Type B pancreatic cell (in vitro differentiated cells): ENCODE measurements around the gene SCNM1. TPM values are rescaled to one million over a fixed set of nuclear protein-coding genes. Genes with fewer than 3 reads are reported as not detected.
"Not testable (repeated sequence)": the region's sequence is repeated elsewhere in the genome, so short reads cannot be mapped to it uniquely, and the experiment has no call there.

Experiments used
- DNase-seq: peaks from one replicate; pipeline ENCODE4 v3.0.0; 2021; ENCODE audit warnings: mixed read lengths; ENCODE audit not compliant: unreplicated experiment; ENCODE audit errors: extremely low spot score
- H3K27ac Mint-ChIP-seq: 2 replicates; pipeline ENCODE4 v1.8.0; 2021; ENCODE audit warnings: mild to moderate bottlenecking, mixed read lengths
- H3K27me3 Mint-ChIP-seq: 2 replicates; pipeline ENCODE4 v1.8.0; 2021; ENCODE audit warnings: mixed read lengths
- H3K36me3 Mint-ChIP-seq: 2 replicates; pipeline ENCODE4 v1.8.0; 2021; ENCODE audit warnings: mixed read lengths
- H3K4me1 Mint-ChIP-seq: one replicate; pipeline ENCODE4 v1.8.0; 2021; ENCODE audit warnings: mixed read lengths; ENCODE audit not compliant: unreplicated experiment
- H3K4me3 Mint-ChIP-seq: 2 replicates; pipeline ENCODE4 v1.8.0; 2021; ENCODE audit warnings: mild to moderate bottlenecking, mixed read lengths
- H3K9me3 Mint-ChIP-seq: 2 replicates; pipeline ENCODE4 v1.8.0; 2021; ENCODE audit warnings: mixed read lengths
- total RNA-seq: library from RNA; stranded (reverse); gene quantifications from 2 replicates; pipeline ENCODE4 v1.2.1, GENCODE V29; 2021; ENCODE audit warnings: low replicate concordance
- TF ChIP-seq, protein P1 (sequence below): fragments of 200-600 bp; sonication (generic); conservative IDR thresholded peaks from 2 replicates; pipeline ENCODE4 v1.5.0; 2021; ENCODE audit warnings: antibody characterized with exemption, mild to moderate bottlenecking

Gene SCNM1
- total RNA-seq, 1 donor from 2014 or later = 39.3 TPM

DNA sequence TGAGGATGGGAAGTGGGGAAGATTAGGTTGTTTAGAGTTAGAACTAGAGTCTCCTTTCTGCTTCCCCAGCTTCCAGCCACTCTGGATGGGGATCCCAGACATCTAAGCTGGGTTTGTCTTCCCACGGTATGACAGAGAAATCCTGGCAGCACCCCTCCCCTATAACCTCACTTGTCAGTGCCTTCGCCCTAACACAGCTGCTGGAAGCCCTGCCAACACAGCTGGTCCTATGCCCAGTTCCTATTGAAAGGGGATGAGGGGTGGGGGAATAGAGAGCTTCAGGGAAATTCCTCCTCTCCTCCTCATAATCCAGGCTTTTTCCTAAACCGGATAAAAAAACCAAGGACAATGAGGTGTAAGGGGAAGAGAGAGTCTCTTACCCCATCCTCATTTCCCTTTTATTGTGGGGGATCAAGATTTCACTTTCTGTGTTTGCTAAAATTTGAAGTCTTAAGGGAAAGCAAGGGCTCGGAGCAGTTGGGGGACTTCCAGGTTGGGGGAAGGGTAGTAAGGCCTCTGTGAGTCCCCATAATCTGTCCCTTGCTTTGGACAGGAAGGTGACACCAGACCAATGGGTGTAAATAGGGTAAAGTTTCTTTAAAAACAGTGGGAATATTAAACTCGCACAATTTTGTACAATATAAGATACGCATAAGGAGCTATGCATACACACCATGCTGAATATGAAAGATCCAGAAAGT, 9.2 kb downstream of the SCNM1 start:
- Mint-ChIP-seq H3K36me3 (peaks cover 19% of the 10 kb centered on the region), H3K27me3 (no peaks in the 10 kb centered on the region), H3K4me3 (no peak overlapping the region), H3K27ac (no peak overlapping the region), H3K4me1 (no peaks in the 10 kb centered on the region), H3K9me3 (no peaks in the 10 kb centered on the region)
- TF ChIP-seq, protein P1, sequence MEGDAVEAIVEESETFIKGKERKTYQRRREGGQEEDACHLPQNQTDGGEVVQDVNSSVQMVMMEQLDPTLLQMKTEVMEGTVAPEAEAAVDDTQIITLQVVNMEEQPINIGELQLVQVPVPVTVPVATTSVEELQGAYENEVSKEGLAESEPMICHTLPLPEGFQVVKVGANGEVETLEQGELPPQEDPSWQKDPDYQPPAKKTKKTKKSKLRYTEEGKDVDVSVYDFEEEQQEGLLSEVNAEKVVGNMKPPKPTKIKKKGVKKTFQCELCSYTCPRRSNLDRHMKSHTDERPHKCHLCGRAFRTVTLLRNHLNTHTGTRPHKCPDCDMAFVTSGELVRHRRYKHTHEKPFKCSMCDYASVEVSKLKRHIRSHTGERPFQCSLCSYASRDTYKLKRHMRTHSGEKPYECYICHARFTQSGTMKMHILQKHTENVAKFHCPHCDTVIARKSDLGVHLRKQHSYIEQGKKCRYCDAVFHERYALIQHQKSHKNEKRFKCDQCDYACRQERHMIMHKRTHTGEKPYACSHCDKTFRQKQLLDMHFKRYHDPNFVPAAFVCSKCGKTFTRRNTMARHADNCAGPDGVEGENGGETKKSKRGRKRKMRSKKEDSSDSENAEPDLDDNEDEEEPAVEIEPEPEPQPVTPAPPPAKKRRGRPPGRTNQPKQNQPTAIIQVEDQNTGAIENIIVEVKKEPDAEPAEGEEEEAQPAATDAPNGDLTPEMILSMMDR = no peak
- no peak for DNase-seq

DNA sequence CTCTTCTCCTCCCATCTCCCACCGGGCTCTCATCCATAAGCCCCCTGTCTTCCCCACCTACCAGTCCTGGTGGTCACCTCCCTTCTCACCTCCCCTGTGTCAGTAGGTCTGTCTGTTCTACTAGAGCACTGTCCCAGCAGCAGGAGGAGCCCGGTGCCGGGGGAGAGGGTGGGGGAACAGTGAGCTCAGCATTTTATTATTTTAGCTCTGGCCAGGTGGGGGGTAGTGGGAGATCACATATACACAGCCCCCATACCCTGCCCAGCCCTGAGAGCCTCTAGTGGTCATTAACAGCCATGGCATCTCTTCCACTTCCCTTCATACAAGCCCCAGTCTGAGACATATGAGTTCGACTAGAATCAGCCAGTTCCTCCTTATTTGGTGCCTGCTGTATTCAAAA, 9.9 kb downstream of the SCNM1 start, which contains the start of gene TMOD4:
Gene TMOD4, minus strand, starts transcription at position 119 of the 400 bp plus-strand sequence. CDS start 1,106 bp downstream, outside the sequence.
- DNase-seq = no peak
- Mint-ChIP-seq H3K36me3 (peaks cover 23% of the 10 kb centered on the region), H3K27me3 (no peaks in the 10 kb centered on the region), H3K9me3 (no peaks in the 10 kb centered on the region), H3K4me3 (no peak within 1 kb of the TSS), H3K27ac (no peak within 1 kb of the TSS), H3K4me1 (no peaks in the 10 kb centered on the region)
- TF ChIP-seq, protein P1 = peak; percentile 70

DNA sequence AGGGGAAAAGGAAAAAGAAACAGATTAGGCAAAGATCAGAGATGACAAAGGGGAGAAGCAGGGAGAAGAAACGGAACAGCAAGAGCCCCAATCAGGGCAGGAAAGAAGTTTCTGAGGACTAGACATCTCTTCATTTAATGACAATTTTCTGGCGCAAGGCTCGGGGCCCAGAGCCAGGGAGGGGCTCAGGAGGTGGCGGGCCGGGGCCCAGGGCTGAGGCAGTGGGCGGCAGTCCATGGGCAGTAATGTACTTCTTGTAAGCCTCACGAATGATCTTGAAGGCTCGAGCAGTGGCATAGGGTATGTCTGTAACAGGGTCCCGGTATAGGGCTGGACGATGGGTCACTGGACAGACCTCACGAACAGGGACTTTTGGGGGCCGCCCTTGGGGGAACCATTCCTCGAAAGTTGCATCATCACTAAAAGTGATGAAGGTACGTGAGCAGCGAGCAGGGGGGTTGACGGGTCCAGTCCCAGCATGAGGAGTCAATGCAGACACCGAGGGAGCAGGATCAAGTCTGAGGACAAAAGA, 10.6 kb downstream of the SCNM1 start:
- TF ChIP-seq, protein P1 = no peak
- Mint-ChIP-seq H3K27ac (no peak overlapping the region), H3K27me3 (no peaks in the 10 kb centered on the region), H3K4me3 (no peak overlapping the region), H3K4me1 (no peaks in the 10 kb centered on the region), H3K36me3 (peaks cover 26% of the 10 kb centered on the region), H3K9me3 (no peaks in the 10 kb centered on the region)
- DNase-seq = no peak

DNA sequence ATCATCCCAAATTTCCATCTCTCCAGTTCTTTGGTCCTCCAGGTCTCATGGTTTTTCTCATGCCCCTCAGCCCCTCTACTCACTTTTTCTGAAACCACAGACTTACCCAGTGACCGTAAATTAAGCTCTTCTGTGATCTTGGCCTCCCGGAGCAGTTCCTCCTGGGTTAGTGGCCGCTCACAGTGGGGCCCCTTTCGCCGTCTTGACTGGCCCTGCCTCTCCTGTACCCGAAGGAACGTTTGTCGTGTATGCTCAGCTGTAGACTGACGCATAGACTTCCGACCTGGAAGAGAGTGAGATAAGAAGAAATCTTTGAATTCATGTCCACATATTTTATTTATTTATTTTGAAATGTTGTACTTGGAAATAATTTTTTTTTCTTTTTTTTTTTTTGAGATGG, 18.3 kb downstream of the SCNM1 start:
- Mint-ChIP-seq H3K36me3 (peaks cover 38% of the 10 kb centered on the region), H3K27ac (no peak overlapping the region)

GRCh38 chr1:151187205-151187604, 21.3 kb downstream of the SCNM1 start:
- no peaks in the 10 kb centered on the region for H3K9me3 Mint-ChIP-seq
- no peaks in the 10 kb centered on the region for H3K27me3 Mint-ChIP-seq
- DNase-seq = no peak
- H3K4me3 Mint-ChIP-seq = peak overlapping the region; percentile 32
- H3K27ac Mint-ChIP-seq = peak overlapping the region; percentile 47
- TF ChIP-seq, protein P1 = no peak
- H3K4me1 Mint-ChIP-seq = peaks cover 17% of the 10 kb centered on the region
- peaks cover 25% of the 10 kb centered on the region for H3K36me3 Mint-ChIP-seq

More for the DNA sequence above, 18.3 kb downstream of the SCNM1 start:
- Mint-ChIP-seq H3K4me1 (peaks cover 12% of the 10 kb centered on the region), H3K9me3 (no peaks in the 10 kb centered on the region), H3K27me3 (no peaks in the 10 kb centered on the region), H3K4me3 (no peak overlapping the region)
- TF ChIP-seq, protein P1 = no peak
- DNase-seq = no peak

GRCh38 chr1:151188667-151189066, 22.7 kb downstream of the SCNM1 start:
- H3K27me3 Mint-ChIP-seq, H3K9me3 Mint-ChIP-seq, DNase-seq: not testable (repeated sequence)
- Mint-ChIP-seq H3K36me3 (peaks cover 17% of the 10 kb centered on the region), H3K4me3 (peak overlapping the region; percentile 100), H3K4me1 (peaks cover 17% of the 10 kb centered on the region), H3K27ac (peak overlapping the region; percentile 100)
